ENCODE measurements around the gene SPSB3. TPM values are rescaled to one million over a fixed set of nuclear protein-coding genes. Genes with fewer than 3 reads are reported as not detected.

Gene SPSB3
- total RNA-seq, 1 donor from 2014 or later: 57.9 TPM

DNA sequence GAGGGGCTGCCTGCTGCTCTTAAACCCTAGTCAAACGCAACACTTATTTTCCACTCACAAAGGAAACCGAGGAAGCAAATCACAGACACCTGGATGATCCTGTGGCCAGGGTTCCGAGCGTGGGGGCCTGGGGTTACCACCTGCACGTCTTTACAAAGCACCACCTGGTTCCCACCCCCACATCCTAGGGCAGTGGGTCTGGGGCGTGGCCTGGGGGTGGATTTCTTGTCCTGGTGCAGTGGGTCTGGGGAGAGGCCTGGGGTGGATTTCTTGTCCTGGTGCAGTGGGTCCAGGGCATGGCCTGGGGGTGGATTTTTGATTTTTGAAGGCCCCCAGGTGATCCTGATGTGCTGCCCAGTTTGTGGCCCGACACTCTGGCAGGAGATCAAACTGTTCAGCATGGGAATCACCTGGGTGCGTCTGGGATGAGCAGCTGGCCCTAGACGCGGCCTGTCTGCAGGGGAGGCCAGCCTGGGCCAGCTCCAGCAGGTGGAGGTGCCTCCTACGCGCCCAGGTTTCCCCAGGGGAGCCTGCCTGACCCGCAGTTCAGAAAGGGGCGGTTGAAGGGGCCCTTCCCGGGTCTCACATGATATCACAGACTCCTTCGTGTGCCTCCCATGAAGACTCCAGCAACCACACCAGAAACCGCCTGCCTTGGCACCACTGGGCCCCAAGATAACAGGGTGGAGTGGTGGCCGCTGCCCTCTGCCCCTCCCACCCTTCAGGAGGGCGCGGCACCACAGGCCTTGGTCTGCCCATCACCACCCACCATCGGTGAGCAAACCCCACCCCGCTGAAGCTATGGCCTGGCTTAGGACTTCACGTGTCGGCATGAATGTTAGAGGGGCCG lies 38.0 kb upstream of the SPSB3 start:
- DNase-seq (ENCODE audit: low read depth): no peak
- TF ChIP-seq, protein P1, sequence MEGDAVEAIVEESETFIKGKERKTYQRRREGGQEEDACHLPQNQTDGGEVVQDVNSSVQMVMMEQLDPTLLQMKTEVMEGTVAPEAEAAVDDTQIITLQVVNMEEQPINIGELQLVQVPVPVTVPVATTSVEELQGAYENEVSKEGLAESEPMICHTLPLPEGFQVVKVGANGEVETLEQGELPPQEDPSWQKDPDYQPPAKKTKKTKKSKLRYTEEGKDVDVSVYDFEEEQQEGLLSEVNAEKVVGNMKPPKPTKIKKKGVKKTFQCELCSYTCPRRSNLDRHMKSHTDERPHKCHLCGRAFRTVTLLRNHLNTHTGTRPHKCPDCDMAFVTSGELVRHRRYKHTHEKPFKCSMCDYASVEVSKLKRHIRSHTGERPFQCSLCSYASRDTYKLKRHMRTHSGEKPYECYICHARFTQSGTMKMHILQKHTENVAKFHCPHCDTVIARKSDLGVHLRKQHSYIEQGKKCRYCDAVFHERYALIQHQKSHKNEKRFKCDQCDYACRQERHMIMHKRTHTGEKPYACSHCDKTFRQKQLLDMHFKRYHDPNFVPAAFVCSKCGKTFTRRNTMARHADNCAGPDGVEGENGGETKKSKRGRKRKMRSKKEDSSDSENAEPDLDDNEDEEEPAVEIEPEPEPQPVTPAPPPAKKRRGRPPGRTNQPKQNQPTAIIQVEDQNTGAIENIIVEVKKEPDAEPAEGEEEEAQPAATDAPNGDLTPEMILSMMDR (conservative IDR thresholded peaks at IDR 0.05; ENCODE audit: low read depth, low read length): no peak
- H3K4me3 ChIP-seq (ENCODE audit: low read depth, low read length): no peak overlapping the region

DNA sequence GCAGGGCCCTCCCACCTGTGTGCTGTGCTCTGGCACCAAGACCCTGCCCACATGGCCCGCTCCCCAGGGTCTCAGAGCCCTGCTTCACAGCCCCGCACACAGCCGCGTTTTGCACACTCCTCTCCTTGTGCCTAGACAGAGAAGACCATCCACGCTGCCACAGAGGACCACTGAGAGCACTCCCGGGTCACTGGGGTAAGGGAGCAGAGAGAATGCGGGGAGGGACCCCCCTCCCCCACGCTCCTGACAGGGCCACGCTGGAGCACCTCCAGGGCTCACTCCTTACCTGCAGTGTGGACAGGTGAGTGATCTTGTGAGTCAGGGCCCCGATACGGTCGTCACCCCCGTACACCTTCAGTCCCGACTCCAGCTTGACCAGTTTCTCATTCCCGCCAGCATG lies 37.2 kb upstream of the SPSB3 start:
- DNase-seq (ENCODE audit: low read depth): no peak

DNA sequence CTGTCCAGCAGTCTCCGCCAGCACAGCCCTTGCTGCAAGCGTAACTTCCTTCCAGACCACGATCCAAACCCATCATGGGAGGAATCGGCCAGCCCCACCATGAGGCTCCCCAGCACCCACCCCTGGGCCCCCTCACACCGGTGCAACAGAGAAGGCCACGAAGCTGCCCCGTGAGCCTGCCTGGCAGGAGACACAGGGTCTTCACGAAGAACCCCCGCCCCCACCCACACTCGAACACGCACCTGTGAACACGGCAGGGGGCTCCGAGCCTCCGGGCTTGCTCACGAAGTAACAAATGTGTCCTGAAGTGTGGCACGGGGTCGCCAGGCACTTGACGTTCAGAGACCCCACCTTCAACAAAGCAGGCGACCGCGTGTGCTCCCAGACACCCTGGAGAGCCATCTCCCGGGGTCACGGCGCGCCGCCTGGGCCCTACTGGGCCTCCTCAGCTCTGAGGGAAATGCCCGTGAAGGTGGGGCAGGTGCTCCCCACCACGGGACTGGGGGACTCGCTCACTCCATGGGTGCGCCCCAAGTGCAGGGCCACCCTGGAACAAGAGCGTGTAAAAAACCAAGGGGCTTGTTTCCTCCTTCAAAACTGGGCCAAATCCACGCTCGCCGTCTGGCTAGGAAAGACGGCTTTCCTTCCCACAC lies 36.6 kb upstream of the SPSB3 start:
- H3K4me3 ChIP-seq (ENCODE audit: low read depth, low read length): no peak overlapping the region

More for the DNA sequence above, 37.2 kb upstream of the SPSB3 start:
- TF ChIP-seq, protein P1 (conservative IDR thresholded peaks at IDR 0.05; ENCODE audit: low read depth, low read length): no peak
- H3K4me3 ChIP-seq (ENCODE audit: low read depth, low read length): no peak overlapping the region

DNA sequence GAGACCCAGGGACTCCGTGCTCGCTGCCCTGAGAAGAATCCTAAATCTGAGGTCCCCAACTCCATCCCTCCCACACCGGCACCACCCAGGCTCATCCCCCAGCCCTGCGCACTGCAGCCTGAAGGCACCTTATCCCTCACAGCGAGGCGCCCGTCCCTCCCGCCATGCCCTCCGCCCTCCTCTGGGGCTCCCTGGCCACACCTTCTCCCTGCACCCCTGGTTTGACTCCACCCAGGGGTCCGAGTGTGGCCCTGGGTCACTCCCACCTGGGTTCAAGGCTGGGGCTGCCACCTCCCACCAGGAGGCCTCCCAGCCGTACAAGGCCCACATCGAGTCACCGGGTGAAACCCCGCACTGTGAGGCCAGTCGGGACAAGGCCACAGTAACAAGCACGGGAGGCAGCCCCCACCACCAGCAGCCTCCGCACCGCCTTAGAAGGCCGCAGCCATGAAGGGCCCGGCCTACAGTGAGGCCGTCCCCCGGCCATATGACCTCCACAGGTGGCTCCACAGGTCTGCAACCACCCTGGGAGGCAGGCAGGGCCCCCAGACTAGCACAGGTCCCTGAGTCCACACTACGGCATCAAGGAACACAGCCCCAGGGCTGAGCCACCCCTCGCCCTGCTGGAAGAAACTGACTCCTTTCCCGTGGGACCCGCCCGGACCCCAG lies 36.0 kb upstream of the SPSB3 start:
- TF ChIP-seq, protein P1 (conservative IDR thresholded peaks at IDR 0.05; ENCODE audit: low read depth, low read length): no peak
- H3K4me3 ChIP-seq (ENCODE audit: low read depth, low read length): no peak overlapping the region

More for the DNA sequence above, 36.6 kb upstream of the SPSB3 start:
- DNase-seq (ENCODE audit: low read depth): no peak
- TF ChIP-seq, protein P1 (conservative IDR thresholded peaks at IDR 0.05; ENCODE audit: low read depth, low read length): no peak

DNA sequence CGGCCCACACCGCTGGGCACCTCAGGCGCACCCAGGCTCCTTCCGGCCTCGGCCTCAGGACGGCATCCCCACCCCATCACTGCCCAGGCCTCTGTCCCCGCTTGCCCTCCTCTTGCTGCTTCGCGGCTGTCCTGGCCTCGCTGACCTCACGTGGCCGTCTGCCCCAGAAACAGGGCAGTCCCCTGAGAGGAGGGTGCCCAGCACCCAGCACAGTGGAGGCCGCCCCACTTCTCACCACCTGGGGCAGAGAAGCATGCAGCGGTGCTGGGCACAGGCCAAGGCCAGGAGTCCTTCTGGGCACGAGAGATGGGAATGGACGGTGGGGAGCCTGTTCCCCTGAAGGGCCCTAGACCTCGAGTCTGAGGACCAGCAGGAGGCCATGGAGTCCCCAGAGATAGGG lies 35.3 kb upstream of the SPSB3 start:
- DNase-seq (ENCODE audit: low read depth): no peak
- no peak overlapping the region for H3K4me3 ChIP-seq (ENCODE audit: low read depth, low read length)

More for the DNA sequence above, 36.0 kb upstream of the SPSB3 start:
- DNase-seq (ENCODE audit: low read depth): no peak

DNA sequence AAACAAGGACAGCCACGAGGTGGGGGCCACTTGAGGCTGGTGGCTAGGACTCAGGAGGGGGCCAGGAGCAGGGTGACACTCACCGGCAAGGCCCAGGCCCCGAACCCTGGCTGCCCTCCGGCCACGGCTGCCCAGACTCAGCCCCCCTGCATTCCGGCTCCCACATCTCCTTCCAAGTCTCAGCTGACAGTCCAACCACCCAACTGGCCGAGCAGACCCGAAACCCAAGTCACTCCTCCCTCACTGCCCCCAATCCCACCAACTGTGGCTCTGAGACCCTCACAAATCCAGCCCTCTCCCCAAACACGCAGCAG lies 34.9 kb upstream of the SPSB3 start:
- TF ChIP-seq, protein P1 (conservative IDR thresholded peaks at IDR 0.05; ENCODE audit: low read depth, low read length): no peak
- DNase-seq (ENCODE audit: low read depth): no peak

More for the DNA sequence above, 35.3 kb upstream of the SPSB3 start:
- TF ChIP-seq, protein P1 (conservative IDR thresholded peaks at IDR 0.05; ENCODE audit: low read depth, low read length): no peak

More for the DNA sequence above, 34.9 kb upstream of the SPSB3 start:
- H3K4me3 ChIP-seq (ENCODE audit: low read depth, low read length): no peak overlapping the region

All from epithelial cell of proximal tubule (primary cell).